Keratinocyte (primary cell): Measurements from ENCODE around the gene LBHD1.

Experiments used
- CTCF ChIP-seq, 3 experiments: IDR thresholded peaks in 1 of 3; conservative IDR thresholded peaks in 1 of 3; optimal IDR thresholded peaks in 1 of 3; 2 replicates in 2 of 3; 3 replicates in 1 of 3; pipeline versions ENCODE3 to v1.5.1; 2011; ENCODE audit warnings: low read length in 3 of 3, mild to moderate bottlenecking in 3 of 3, moderate library complexity in 2 of 3, control low read depth in 1 of 3, inconsistent platforms in 1 of 3; ENCODE audit not compliant: insufficient read depth in 2 of 3; ENCODE audit errors: extremely low read depth in 1 of 3
- EZH2 ChIP-seq: IDR thresholded peaks from one replicate; pipeline ENCODE4 v1.6.1; 2012; ENCODE audit warnings: inconsistent platforms, mild to moderate bottlenecking, low read length, moderate library complexity

GRCh38 chr11:62666259-62666926 lies 5.7 kb downstream of the LBHD1 start:
- TF ChIP-seq CTCF (optimal IDR thresholded peaks at IDR 0.05 in 1 of 3, IDR thresholded peaks at IDR 0.05 in 1 of 3, conservative IDR thresholded peaks at IDR 0.05 in 1 of 3; ENCODE audit: extremely low read depth in 1 of 3, insufficient read depth in 2 of 3, low read length in 3 of 3) (no peak), EZH2 (no peak)
